ENCODE measurements around the gene PRDX3.

Gene PRDX3

DNA sequence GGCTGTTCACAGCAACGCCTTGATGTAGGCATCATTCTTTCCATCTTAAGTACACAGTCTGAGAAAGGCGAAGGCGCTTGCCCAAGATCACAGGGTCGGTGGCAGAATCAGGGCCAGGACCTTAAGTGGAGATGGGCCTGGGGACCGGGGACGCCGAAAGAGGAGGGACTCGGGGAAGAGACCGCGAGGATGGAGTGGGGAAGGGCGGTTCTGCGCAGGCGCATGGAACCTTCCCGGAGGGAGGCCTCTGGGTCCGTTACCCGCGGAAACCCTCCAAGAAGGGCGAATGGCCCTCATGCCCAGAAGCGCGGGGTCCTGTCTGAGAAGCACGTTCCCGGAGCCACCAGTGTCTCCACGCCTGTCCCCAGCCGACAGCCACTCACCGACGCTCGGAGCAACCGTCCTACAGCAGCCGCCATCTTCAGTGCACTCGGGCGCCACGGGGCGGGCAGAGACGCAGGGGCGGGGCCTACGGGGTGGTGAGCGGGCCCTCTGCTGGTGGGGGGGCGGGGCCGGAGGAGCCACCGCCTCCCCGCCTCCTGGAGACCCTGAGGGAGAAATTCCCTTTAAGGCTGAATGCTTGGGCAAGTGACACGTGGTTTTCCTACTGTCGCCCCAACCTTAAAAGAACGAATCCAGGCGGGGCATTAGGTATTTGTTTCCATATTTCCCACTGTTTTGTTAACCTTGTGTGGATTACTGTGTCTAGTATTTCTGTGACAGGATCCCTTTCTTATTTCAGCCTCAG, at the start of gene PRDX3:
TSS of gene PRDX3 (minus strand) at position 441 of the 748 bp plus-strand sequence. CDS start at position 419, 22 bp downstream.
- no peak for DNase-seq (ENCODE audit: low read depth)
- TF ChIP-seq, protein P1, sequence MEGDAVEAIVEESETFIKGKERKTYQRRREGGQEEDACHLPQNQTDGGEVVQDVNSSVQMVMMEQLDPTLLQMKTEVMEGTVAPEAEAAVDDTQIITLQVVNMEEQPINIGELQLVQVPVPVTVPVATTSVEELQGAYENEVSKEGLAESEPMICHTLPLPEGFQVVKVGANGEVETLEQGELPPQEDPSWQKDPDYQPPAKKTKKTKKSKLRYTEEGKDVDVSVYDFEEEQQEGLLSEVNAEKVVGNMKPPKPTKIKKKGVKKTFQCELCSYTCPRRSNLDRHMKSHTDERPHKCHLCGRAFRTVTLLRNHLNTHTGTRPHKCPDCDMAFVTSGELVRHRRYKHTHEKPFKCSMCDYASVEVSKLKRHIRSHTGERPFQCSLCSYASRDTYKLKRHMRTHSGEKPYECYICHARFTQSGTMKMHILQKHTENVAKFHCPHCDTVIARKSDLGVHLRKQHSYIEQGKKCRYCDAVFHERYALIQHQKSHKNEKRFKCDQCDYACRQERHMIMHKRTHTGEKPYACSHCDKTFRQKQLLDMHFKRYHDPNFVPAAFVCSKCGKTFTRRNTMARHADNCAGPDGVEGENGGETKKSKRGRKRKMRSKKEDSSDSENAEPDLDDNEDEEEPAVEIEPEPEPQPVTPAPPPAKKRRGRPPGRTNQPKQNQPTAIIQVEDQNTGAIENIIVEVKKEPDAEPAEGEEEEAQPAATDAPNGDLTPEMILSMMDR (IDR thresholded peaks at IDR 0.05; ENCODE audit: control insufficient read depth, insufficient read depth, low read depth, low read length, missing control alignments) = peak; percentile 17
- H3K4me3 ChIP-seq (ENCODE audit: control insufficient read depth, low read depth, low read length) = peak within 1 kb of the TSS; percentile 98

DNA sequence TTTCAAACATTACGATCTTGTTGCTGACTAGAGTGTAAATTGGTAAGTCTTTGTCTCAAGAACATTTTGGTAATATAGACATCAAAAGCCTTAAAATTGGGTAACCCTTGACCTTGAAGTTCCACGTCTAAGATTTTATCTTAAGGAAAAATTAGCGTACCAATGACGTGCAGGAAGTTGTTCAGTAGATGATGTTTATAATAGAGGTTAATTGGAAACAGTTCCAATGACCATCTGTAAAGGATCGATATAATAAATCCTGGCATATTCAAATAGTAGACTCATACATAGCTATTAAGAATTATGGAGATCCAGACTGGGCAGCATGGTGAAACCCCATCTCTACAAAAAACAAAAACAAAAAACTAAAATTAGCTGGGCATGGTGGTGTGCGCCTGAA, 49.2 kb upstream of the PRDX3 start:
- TF ChIP-seq, protein P1 (IDR thresholded peaks at IDR 0.05; ENCODE audit: control insufficient read depth, insufficient read depth, low read depth, low read length, missing control alignments) = no peak
- no peak for DNase-seq (ENCODE audit: low read depth)
- H3K4me3 ChIP-seq (ENCODE audit: control insufficient read depth, low read depth, low read length) = no peak overlapping the region

DNA sequence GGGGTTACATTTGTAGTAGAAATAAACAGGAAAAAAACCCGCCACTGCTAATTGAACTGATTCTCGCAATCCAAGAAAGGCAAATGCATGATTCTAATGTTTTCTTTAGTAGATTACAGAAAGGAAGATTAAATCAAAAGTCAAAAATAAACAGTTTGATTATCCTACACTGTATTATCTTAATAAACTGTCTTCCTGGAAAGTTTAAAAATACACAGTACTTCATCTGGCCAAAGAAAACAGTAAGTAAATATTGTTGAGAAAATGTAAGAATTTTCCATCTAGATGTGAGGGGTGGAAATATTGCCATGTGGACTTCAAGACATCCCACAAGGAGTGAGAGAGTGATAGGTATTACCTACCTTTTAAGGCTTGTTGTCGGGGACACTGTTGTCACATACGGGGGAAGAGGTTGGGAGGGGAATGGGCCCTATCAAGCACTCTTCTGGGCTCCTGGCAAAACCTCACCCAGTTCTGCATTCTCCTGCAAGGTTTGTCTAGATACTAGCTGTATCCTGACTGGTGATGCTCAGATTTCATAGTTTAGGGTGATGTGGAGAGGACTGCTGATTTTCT, 46.6 kb upstream of the PRDX3 start:
- TF ChIP-seq, protein P1 (IDR thresholded peaks at IDR 0.05; ENCODE audit: control insufficient read depth, insufficient read depth, low read depth, low read length, missing control alignments) = no peak
- H3K4me3 ChIP-seq (ENCODE audit: control insufficient read depth, low read depth, low read length) = no peak overlapping the region
- no peak for DNase-seq (ENCODE audit: low read depth)

DNA sequence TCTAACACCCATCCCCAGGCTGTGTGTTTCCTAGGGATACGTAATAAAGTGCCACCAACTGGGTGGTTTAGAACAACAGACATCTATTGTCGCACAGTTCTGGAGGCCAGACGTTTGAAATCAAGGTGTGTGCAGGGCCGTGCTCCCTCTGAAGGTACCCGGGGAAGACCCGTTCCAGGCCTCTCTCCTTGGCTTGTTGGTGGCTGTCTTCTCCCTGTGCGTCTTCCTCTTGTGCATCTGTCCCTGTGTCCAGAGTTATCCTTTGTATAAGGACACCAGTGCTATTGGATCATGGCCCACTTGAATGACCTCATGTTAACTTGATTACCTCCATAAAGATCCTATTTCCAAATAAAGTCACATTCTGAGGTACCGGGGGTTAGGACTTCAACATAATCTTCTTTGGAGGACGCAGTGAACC, 44.4 kb upstream of the PRDX3 start:
- DNase-seq (ENCODE audit: low read depth) = no peak
- no peak overlapping the region for H3K4me3 ChIP-seq (ENCODE audit: control insufficient read depth, low read depth, low read length)
- TF ChIP-seq, protein P1 (IDR thresholded peaks at IDR 0.05; ENCODE audit: control insufficient read depth, insufficient read depth, low read depth, low read length, missing control alignments) = no peak

DNA sequence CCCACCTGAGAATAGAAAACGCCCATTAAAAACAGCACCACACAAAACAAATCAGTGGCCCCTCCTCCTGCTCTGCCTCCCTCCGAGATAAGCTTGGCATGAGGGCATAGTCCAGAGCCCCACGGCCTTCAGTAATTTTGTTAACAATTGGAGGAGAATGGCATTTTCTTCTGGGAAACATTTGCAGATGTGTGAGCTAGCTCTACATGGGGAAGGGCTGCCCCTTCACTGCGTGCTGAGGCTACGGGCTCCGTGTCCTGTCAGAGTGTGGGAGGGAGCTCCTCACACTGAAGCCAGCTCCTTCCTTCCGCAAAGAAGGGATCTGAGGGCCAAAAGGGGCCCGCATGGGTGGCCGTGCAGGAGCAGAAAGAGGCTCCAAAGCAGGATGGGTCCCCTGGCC, 43.9 kb upstream of the PRDX3 start:
- TF ChIP-seq, protein P1 (IDR thresholded peaks at IDR 0.05; ENCODE audit: control insufficient read depth, insufficient read depth, low read depth, low read length, missing control alignments) = no peak
- no peak overlapping the region for H3K4me3 ChIP-seq (ENCODE audit: control insufficient read depth, low read depth, low read length)
- no peak for DNase-seq (ENCODE audit: low read depth)

DNA sequence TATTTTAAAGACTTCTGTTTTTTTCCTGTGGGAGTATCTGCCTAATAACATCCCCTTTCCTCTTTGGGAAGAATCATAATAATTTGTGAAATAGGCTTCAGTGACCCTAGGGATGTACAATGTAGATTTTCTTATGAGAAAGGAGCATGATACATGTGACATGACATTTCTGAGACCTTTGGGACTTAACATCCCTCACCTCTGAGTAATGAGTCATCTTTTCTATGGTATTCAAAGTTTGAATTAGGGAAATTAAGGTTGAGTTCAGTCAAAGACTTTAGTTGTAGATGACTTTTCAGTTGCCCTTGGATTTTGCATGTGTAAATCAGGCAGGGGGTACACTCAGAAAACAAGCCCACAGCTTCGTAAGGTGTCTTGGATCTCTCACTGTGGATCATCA, 43.1 kb upstream of the PRDX3 start:
- TF ChIP-seq, protein P1 (IDR thresholded peaks at IDR 0.05; ENCODE audit: control insufficient read depth, insufficient read depth, low read depth, low read length, missing control alignments) = no peak
- no peak overlapping the region for H3K4me3 ChIP-seq (ENCODE audit: control insufficient read depth, low read depth, low read length)
- DNase-seq (ENCODE audit: low read depth) = no peak

Data from AG09309 (cell line).